ENCODE measurements around the gene NEK4.

Gene NEK4

GRCh38 chr3:52770496-52771333 is at the start of gene NEK4:
NEK4 (minus strand) TSS chr3:52770940; CDS start chr3:52770746, 194 bp downstream.
- DNase-seq (ENCODE audit: low read depth in 1 of 2, low spot score in 1 of 2), result peak; percentile 62 to 85

- DNase-seq (ENCODE audit: low read depth in 1 of 2, low spot score in 1 of 2), result no peak
Observed at GRCh38 chr3:52819936-52820335, 49.2 kb upstream of the NEK4 start.

- no peak for DNase-seq (ENCODE audit: low read depth in 1 of 2, low spot score in 1 of 2)
Observed at GRCh38 chr3:52817860-52818259, 47.1 kb upstream of the NEK4 start.

GRCh38 chr3:52817221-52817620 is 46.5 kb upstream of the NEK4 start:
- no peak for DNase-seq (ENCODE audit: low read depth in 1 of 2, low spot score in 1 of 2)

GRCh38 chr3:52816654-52817053 is 45.9 kb upstream of the NEK4 start:
- DNase-seq (ENCODE audit: low read depth in 1 of 2, low spot score in 1 of 2), result no peak

GRCh38 chr3:52816199-52816598 is 45.5 kb upstream of the NEK4 start:
- DNase-seq (ENCODE audit: low read depth in 1 of 2, low spot score in 1 of 2), result no peak

GRCh38 chr3:52813810-52814209 is 43.1 kb upstream of the NEK4 start:
- no peak for DNase-seq (ENCODE audit: low read depth in 1 of 2, low spot score in 1 of 2)

- no peak for DNase-seq (ENCODE audit: low read depth in 1 of 2, low spot score in 1 of 2)
Observed at GRCh38 chr3:52811452-52812011, 40.8 kb upstream of the NEK4 start.

GRCh38 chr3:52810923-52811322 is 40.2 kb upstream of the NEK4 start:
- DNase-seq (ENCODE audit: low read depth in 1 of 2, low spot score in 1 of 2), result no peak

GRCh38 chr3:52809662-52810377 is 39.1 kb upstream of the NEK4 start:
- DNase-seq (ENCODE audit: low read depth in 1 of 2, low spot score in 1 of 2), result no peak

GRCh38 chr3:52809149-52809548 is 38.4 kb upstream of the NEK4 start:
- DNase-seq (ENCODE audit: low read depth in 1 of 2, low spot score in 1 of 2), result no peak

- DNase-seq (ENCODE audit: low read depth in 1 of 2, low spot score in 1 of 2), result no peak
Observed at GRCh38 chr3:52805270-52806039, 34.7 kb upstream of the NEK4 start.

GRCh38 chr3:52801839-52802238 is 31.1 kb upstream of the NEK4 start:
- no peak for DNase-seq (ENCODE audit: low read depth in 1 of 2, low spot score in 1 of 2)

GRCh38 chr3:52800079-52800478 is 29.3 kb upstream of the NEK4 start:
- DNase-seq (ENCODE audit: low read depth in 1 of 2, low spot score in 1 of 2), result no peak

- DNase-seq (ENCODE audit: low read depth in 1 of 2, low spot score in 1 of 2), result no peak
Observed at GRCh38 chr3:52798978-52799476, 28.3 kb upstream of the NEK4 start.

- DNase-seq (ENCODE audit: low read depth in 1 of 2, low spot score in 1 of 2), result no peak
Observed at GRCh38 chr3:52798376-52798977, 27.7 kb upstream of the NEK4 start.

GRCh38 chr3:52796411-52796810 is 25.7 kb upstream of the NEK4 start:
- DNase-seq (ENCODE audit: low read depth in 1 of 2, low spot score in 1 of 2), result no peak

GRCh38 chr3:52795298-52795900 is 24.7 kb upstream of the NEK4 start:
- no peak for DNase-seq (ENCODE audit: low read depth in 1 of 2, low spot score in 1 of 2)

GRCh38 chr3:52794612-52795099 is 23.9 kb upstream of the NEK4 start, which contains the start of gene ITIH3:
ITIH3 (plus strand) TSS chr3:52794796; CDS start chr3:52794804, 8 bp downstream.
- no peak for DNase-seq (ENCODE audit: low read depth in 1 of 2, low spot score in 1 of 2)

Data from activated CD4-positive, alpha-beta T cell treated with anti-CD3 and anti-CD28 coated beads, Interleukin-2, amount 50 U/mL, for 24 hours (primary cell).